SJSA1 (cell line): ENCODE measurements around the gene LSAMP. TPM values are rescaled to one million over a fixed set of nuclear protein-coding genes. Genes with fewer than 3 reads are reported as not detected.

Source experiments
- DNase-seq, 2 experiments: peaks; one replicate each; pipeline ENCODE4 v3.0.0-alpha.2; 2015 to 2020; ENCODE audit warnings: low spot score in 2 of 2, low read depth in 1 of 2
- H3K27ac ChIP-seq: fragments of 250-450 bp; sonication (Bioruptor Pico); 2 replicates; pipeline ENCODE4 v1.5.1; 2020; ENCODE audit warnings: mild to moderate bottlenecking, moderate library complexity
- H3K27me3 ChIP-seq: fragments of 250-450 bp; sonication (Bioruptor Pico); replicated peaks from 2 replicates; pipeline ENCODE4 v1.5.1; 2020; ENCODE audit warnings: mild to moderate bottlenecking, moderate library complexity
- H3K36me3 ChIP-seq: fragments of 250-450 bp; sonication (Bioruptor Pico); 2 replicates; pipeline ENCODE4 v1.5.1; 2020; ENCODE audit warnings: mild to moderate bottlenecking
- H3K4me1 ChIP-seq: fragments of 250-450 bp; sonication (Bioruptor Pico); replicated peaks from 2 replicates; pipeline ENCODE4 v1.6.1; 2021; ENCODE audit warnings: mild to moderate bottlenecking
- H3K4me3 ChIP-seq: fragments of 250-450 bp; sonication (Bioruptor Pico); 2 replicates; pipeline ENCODE4 v1.5.1; 2020; ENCODE audit warnings: mild to moderate bottlenecking
- H3K9me3 ChIP-seq: fragments of 250-450 bp; sonication (Bioruptor Pico); replicated peaks from 2 replicates; pipeline ENCODE4 v1.5.1; 2020; ENCODE audit warnings: mild to moderate bottlenecking
- total RNA-seq: library from RNA; depleted of rRNA; stranded (reverse); fragments of >200 nt; shearing (Covaris generic); gene quantifications from 2 replicates; pipeline ENCODE4 v1.2.3, GENCODE V29; 2014

LSAMP gene
- total RNA-seq, 1 experiment from 2014 or later, result not detected

- Histone ChIP-seq H3K4me3 (no peak overlapping the region), H3K27ac (no peak overlapping the region), H3K36me3 (no peaks in the 10 kb centered on the region), H3K9me3 (no peaks in the 10 kb centered on the region), H3K4me1 (no peaks in the 10 kb centered on the region), H3K27me3 (no peaks in the 10 kb centered on the region)
- no peak for DNase-seq
These were observed 283.4 kb downstream of the LSAMP start for GRCh38 chr3:116161575-116162525.

DNA sequence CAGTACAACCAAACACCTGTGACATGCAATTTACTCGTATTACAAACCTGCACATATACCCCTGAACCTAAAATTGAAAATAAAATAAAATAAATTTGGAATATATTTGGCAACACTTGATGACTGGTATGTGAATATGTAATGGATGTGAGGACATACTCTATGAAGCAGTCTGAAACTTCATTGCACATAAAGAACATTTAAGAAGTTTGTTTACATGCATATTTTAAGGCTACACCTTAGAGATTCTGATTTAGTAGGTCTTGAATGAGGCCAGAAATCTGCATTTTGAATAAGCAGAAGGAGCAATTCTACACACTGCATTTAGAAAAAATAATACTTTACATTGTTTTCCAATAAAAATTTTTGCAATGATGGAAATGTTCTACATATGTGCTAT lies 284.7 kb downstream of the LSAMP start:
- Histone ChIP-seq H3K4me3 (no peak overlapping the region), H3K36me3 (no peaks in the 10 kb centered on the region), H3K4me1 (no peaks in the 10 kb centered on the region), H3K9me3 (no peaks in the 10 kb centered on the region), H3K27ac (no peak overlapping the region), H3K27me3 (no peaks in the 10 kb centered on the region)
- DNase-seq, result no peak

GRCh38 chr3:116155841-116156240 lies 289.4 kb downstream of the LSAMP start:
- no peak overlapping the region for H3K27ac ChIP-seq
- no peak for DNase-seq
- no peak overlapping the region for H3K4me3 ChIP-seq
- H3K36me3 ChIP-seq, result no peaks in the 10 kb centered on the region
- H3K4me1 ChIP-seq, result no peaks in the 10 kb centered on the region
- no peaks in the 10 kb centered on the region for H3K9me3 ChIP-seq
- H3K27me3 ChIP-seq, result no peaks in the 10 kb centered on the region; the same call in 1 of the 2 replicates

DNA sequence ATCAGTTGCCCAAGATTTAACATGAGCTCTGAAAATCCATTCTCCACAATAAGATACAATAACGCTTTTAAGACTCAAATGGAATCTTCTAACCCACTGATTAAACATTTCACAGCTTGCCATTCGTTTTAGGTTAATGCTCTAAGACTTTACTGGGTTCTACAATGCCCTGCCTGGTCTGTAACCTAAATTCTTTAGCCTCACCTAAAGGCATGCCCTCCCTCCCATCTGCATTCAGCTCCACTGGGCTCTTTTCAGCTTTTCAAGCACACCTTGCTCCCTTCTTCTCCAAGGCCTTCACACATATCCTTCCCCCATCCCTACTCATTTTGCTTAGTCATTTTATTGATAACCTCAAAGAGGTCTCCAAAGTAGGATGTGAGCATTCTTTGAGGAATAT lies 290.9 kb downstream of the LSAMP start:
- no peak overlapping the region for H3K4me3 ChIP-seq
- H3K9me3 ChIP-seq, result no peaks in the 10 kb centered on the region
- no peak overlapping the region for H3K27ac ChIP-seq
- no peak for DNase-seq
- no peaks in the 10 kb centered on the region for H3K4me1 ChIP-seq
- H3K36me3 ChIP-seq, result no peaks in the 10 kb centered on the region
- H3K27me3 ChIP-seq, result no peaks in the 10 kb centered on the region; the same call in 1 of the 2 replicates

DNA sequence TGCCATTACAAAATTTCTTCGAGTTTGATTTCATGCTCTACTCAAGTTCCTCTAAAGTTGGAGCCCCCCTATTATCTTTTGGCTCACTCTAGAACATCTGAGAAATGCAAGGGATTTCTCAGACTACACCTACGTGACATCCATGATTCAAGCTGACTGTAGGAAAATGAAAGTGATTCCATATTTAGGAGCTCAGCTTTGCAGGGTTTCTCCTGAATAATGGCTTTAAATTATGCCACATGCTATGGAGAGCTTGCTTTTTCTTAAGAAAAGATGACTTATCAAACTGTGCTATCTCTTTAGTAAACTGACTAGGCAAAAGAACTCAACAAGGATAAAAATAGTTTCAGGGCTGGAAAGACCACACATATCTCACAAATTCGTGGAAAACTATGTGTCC lies 292.1 kb downstream of the LSAMP start:
- Histone ChIP-seq H3K27me3 (no peaks in the 10 kb centered on the region; the same call in 1 of the 2 replicates), H3K4me3 (no peak overlapping the region), H3K9me3 (no peaks in the 10 kb centered on the region), H3K27ac (no peak overlapping the region), H3K4me1 (no peaks in the 10 kb centered on the region), H3K36me3 (no peaks in the 10 kb centered on the region)
- no peak for DNase-seq

- H3K27me3 ChIP-seq, result no peaks in the 10 kb centered on the region; the same call in 1 of the 2 replicates
- no peak overlapping the region for H3K4me3 ChIP-seq
- no peaks in the 10 kb centered on the region for H3K4me1 ChIP-seq
- DNase-seq, result no peak
- no peaks in the 10 kb centered on the region for H3K36me3 ChIP-seq
- H3K9me3 ChIP-seq, result no peaks in the 10 kb centered on the region
- no peak overlapping the region for H3K27ac ChIP-seq
These were observed 294.6 kb downstream of the LSAMP start for GRCh38 chr3:116150655-116151167.

DNA sequence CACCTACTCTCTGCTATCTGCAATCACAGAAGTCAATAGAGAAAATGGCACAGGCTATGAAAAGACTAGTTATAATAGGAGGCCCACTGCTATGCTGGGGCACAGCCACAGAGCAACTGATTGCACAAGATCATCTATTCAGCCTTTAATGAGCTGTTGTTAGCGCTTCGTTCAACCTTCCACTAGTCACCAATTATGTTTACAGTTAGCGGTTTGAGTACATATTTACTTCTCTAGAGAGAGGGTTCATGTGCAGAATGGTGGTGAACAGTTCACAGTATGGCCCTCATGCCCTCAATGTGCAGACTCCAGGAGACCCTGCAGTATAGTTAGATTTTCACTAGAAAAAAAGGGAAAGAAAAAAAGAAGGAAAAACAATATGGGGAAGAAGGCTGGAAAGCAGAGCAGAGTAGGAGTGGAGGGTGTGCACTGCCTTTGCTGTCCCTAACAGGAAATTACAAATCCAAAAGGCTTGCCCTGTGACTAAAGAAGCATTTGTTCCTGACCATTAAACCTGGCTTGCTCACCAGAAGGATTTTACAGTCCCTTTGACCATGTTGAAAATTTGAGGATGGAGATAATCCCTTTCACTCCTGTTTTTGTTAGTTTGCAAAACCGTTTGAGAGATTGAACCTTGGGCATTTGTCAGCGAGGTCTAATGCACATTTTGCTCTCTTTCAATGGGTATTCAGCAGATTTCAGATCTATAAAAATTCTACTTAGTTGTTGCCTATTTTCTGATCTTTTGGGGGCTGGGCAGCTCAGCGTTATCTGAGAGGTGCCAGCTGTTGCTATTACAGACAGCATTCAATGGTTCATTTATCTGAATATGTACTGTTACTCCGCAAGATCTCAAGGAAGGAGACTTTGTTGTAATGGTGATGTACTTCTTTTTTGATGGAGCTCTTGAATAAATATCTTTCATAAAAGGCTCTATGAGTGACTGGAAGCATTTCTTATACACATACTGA lies 296.1 kb downstream of the LSAMP start:
- Histone ChIP-seq H3K4me1 (no peaks in the 10 kb centered on the region), H3K27me3 (no peaks in the 10 kb centered on the region), H3K36me3 (no peaks in the 10 kb centered on the region), H3K27ac (no peak overlapping the region), H3K4me3 (no peak overlapping the region), H3K9me3 (no peaks in the 10 kb centered on the region)
- no peak for DNase-seq

GRCh38 chr3:116145613-116146012 lies 299.7 kb downstream of the LSAMP start:
- Histone ChIP-seq H3K4me3 (no peak overlapping the region), H3K27ac (no peak overlapping the region)

DNA sequence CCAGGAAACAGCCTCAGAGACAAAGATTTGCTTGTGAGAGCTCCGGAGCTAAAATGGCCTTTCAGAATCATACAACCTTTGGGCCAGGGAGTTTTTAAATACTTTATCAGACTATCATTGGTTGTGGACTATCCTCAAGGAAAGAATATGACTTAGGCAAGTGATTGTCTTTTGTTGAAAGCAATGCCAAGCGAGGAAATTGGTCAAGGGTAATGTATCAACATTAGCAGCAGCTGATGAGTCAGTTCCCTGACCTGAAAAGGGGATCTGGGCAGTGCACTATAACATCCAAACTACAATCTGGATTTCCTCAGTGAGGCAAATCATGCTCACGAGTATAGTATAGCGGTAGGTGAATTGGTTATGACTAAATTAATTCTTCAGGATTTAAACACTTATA lies 303.6 kb downstream of the LSAMP start:
- no peaks in the 10 kb centered on the region for H3K27me3 ChIP-seq
- no peak overlapping the region for H3K27ac ChIP-seq
- H3K36me3 ChIP-seq, result no peaks in the 10 kb centered on the region
- no peak overlapping the region for H3K4me3 ChIP-seq
- no peaks in the 10 kb centered on the region for H3K9me3 ChIP-seq
- H3K4me1 ChIP-seq, result no peaks in the 10 kb centered on the region
- DNase-seq, result no peak

More at GRCh38 chr3:116145613-116146012, 299.7 kb downstream of the LSAMP start:
- no peaks in the 10 kb centered on the region for H3K9me3 ChIP-seq
- DNase-seq, result no peak
- no peaks in the 10 kb centered on the region for H3K36me3 ChIP-seq
- H3K4me1 ChIP-seq, result no peaks in the 10 kb centered on the region
- no peaks in the 10 kb centered on the region for H3K27me3 ChIP-seq

DNA sequence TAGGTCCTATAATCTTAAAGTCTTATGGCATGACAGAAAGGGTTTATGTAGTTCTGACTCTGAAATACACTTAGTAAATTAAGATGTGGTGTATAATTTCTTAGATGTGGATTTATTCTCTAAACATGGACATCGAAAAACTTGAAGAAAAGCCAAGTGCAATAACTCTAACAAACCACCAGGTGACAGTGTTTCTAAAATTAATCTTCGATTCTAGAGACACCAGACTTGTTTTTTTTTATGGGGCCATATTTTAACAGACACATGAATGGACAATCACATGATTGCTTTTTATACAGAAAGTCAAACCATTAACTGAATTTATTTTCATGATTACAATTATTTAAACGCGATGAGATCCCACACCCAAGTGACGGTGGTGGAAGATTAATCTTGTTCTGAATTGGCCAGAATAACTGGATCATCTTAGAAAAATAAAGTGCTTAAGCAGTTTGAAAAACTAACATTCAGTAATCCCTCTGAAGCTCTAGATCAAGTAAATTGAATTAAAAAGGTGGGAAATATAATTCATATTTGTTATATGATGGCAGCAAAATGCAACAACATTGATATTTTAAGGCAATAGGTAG lies 305.1 kb downstream of the LSAMP start:
- Histone ChIP-seq H3K4me1 (no peaks in the 10 kb centered on the region), H3K36me3 (no peaks in the 10 kb centered on the region), H3K27ac (no peak overlapping the region), H3K9me3 (no peaks in the 10 kb centered on the region), H3K4me3 (no peak overlapping the region), H3K27me3 (no peaks in the 10 kb centered on the region)
- DNase-seq, result peak in 1 of 2 experiments; percentile 23

GRCh38 chr3:116139641-116140040 lies 305.6 kb downstream of the LSAMP start:
- Histone ChIP-seq H3K9me3 (no peaks in the 10 kb centered on the region), H3K4me1 (no peaks in the 10 kb centered on the region), H3K36me3 (no peaks in the 10 kb centered on the region), H3K4me3 (no peak overlapping the region), H3K27ac (no peak overlapping the region), H3K27me3 (no peaks in the 10 kb centered on the region)
- DNase-seq, result no peak

- Histone ChIP-seq H3K4me3 (no peak overlapping the region), H3K4me1 (no peaks in the 10 kb centered on the region), H3K9me3 (no peaks in the 10 kb centered on the region), H3K27me3 (no peaks in the 10 kb centered on the region), H3K36me3 (no peaks in the 10 kb centered on the region), H3K27ac (no peak overlapping the region)
- DNase-seq, result no peak
These were observed 309.7 kb downstream of the LSAMP start for GRCh38 chr3:116135457-116136085.
